Posterior vena cava (tissue), 2 donors: Measurements from ENCODE around the gene BRPF3. TPM values are rescaled to one million over a fixed set of nuclear protein-coding genes. Genes with fewer than 3 reads are reported as not detected.
"Not testable (repeated sequence)": the region's sequence is repeated elsewhere in the genome, so short reads cannot be mapped to it uniquely, and the experiment has no call there.

Experiments used
- DNase-seq: peaks from one replicate; pipeline ENCODE4 v3.0.0-alpha.2; 2020; ENCODE audit warnings: low spot score
- intact Hi-C, 2 donors: fragments of 100-400 bp; cut with DNase I; formaldehyde crosslinking; loops; one replicate each; pipeline versions ENCODE4 v1.14.1 to v1.14.2; 2022 to 2023
- total RNA-seq, 2 donors: library from RNA; stranded (reverse); fragmentation: NEBNext Ultra II Directional; extraction: Animal tissue kit (Norgen Biotek cat#: 25700); gene quantifications; one replicate each; pipeline ENCODE4 v1.2.1, GENCODE V29; 2021
- donor health status: DM: yes; HTN: yes; CAD: no.
- donor health status: DM: yes; HTN: yes; CAD: no.

BRPF3 gene
- total RNA-seq, 2 donors from 2014 or later: 16.2 to 22.8 TPM

- DNase-seq: no peak
- intact Hi-C loops: loop anchor here in 1 of 2 donors (10.0 kb wide), 1 partner anchor 73 kb away; no protein-coding TSS in a partner anchor
These were observed 1.2 kb downstream of the BRPF3 start for GRCh38 chr6:36197739-36198221.

DNA sequence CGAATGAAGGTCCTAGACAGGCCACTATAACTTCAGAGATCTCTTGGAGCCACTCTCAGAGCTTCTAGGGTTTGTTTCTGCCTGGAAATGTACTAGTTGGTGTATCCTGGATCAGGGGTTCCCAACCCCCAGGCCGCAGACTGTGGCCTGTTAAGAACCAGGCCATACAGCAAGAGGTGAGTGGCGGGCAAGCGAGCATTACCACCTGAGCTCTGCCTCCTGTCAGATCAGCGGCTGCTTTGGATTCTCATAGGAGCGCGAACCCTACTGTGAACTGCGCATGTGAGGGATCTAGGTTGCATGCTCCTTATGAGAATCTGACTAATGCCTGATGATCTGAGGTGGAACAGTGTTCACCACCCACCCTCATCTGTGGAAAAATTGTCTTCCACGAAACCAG, 2.4 kb downstream of the BRPF3 start:
- intact Hi-C loops: loop anchor here in 1 of 2 donors (10.0 kb wide), 1 partner anchor 74 kb away; no protein-coding TSS in a partner anchor
- DNase-seq: no peak

DNA sequence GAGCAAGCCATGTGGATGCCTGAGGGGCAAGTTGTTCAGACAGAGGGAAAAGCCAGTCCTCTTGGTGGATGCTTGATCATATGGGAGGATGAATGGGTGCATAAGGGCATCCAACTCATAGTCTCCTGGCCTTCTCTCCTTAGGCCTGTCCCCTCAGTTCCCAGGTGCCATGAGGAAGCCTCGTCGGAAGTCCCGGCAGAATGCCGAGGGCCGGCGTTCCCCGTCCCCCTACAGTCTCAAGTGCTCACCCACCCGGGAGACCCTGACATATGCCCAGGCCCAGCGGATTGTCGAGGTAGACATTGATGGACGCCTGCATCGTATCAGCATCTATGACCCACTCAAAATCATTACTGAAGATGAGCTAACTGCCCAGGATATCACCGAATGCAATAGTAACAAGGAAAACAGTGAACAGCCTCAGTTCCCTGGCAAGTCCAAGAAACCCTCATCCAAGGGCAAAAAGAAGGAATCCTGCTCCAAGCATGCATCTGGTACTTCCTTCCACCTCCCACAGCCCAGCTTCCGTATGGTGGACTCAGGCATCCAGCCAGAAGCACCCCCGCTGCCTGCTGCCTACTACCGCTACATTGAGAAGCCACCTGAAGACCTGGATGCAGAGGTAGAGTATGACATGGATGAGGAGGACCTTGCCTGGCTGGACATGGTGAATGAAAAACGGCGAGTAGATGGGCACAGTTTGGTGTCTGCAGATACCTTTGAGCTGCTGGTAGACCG, 3.8 kb downstream of the BRPF3 start:
- no peak for DNase-seq
- intact Hi-C loops: no loop called here

GRCh38 chr6:36200998-36201596, 4.6 kb downstream of the BRPF3 start:
- intact Hi-C loops: no loop called here
- no peak for DNase-seq

GRCh38 chr6:36201612-36202011, 5.1 kb downstream of the BRPF3 start:
- intact Hi-C loops: no loop called here
- no peak for DNase-seq

GRCh38 chr6:36202101-36202500, 5.6 kb downstream of the BRPF3 start:
- no peak for DNase-seq
- intact Hi-C loops: no loop called here

- intact Hi-C loops: no loop called here
- DNase-seq: no peak
These were observed 7.7 kb downstream of the BRPF3 start for GRCh38 chr6:36204068-36204753.

- intact Hi-C loops: no loop called here
- DNase-seq: no peak
These were observed 10.6 kb downstream of the BRPF3 start for GRCh38 chr6:36207155-36207554.

- intact Hi-C loops: no loop called here
These were observed 13.1 kb downstream of the BRPF3 start for GRCh38 chr6:36209606-36210005.

GRCh38 chr6:36210182-36210581, 13.6 kb downstream of the BRPF3 start:
- intact Hi-C loops: no loop called here
- no peak for DNase-seq

More at GRCh38 chr6:36209606-36210005, 13.1 kb downstream of the BRPF3 start:
- no peak for DNase-seq

- intact Hi-C loops: no loop called here
- no peak for DNase-seq
These were observed 14.5 kb downstream of the BRPF3 start for GRCh38 chr6:36210886-36211595.

DNA sequence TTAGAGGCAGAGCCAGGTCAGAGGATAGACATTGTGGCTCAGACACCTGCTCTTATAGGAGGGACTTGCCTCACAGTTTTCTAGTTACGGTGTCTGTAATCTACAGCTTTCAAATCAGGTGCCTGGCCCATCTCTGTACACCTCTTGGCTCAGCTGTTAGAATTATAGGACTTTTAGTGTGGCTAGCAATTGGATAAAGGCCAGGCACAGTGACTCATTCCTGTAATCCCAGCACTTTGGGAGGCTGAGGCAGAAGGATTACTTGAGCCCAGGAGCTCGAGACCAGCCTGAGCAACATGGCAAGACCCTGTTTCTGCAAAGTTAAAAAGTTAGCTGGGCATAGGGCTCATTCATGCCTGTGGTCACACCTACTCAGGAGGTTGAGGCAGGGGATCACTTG, 20.0 kb downstream of the BRPF3 start:
- DNase-seq: no peak
- intact Hi-C loops: loop anchor here in 1 of 2 donors (2.0 kb wide), 1 partner anchor 14 kb away; no protein-coding TSS in a partner anchor

DNA sequence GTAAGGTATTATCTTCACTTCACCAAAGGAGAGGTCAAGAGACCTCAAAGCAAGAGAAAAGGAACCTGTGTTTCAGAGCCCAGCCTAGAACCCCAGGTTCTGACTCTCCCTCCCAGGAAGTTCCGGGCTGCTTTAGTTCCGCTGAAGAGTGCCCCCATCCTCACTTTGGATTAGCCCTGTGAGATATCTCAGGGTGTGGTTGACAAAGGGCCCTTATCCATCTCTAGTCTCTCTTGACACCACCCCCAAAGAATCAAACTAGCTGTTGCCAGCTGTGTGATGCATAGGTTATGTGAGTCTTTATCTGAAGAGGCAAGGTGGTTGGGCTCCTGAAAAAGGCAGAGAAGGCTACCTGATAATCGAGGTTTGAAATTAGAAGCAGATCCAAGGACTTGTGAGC, 20.6 kb downstream of the BRPF3 start:
- intact Hi-C loops: loop anchor here in 1 of 2 donors (2.0 kb wide), 1 partner anchor 14 kb away; no protein-coding TSS in a partner anchor

GRCh38 chr6:36217946-36218345, 21.4 kb downstream of the BRPF3 start:
- intact Hi-C loops: loop anchor here in 1 of 2 donors (2.0 kb wide), 1 partner anchor 13 kb away; no protein-coding TSS in a partner anchor
- DNase-seq: no peak

More for the DNA sequence above, 20.6 kb downstream of the BRPF3 start:
- no peak for DNase-seq

GRCh38 chr6:36218516-36218915, 22.0 kb downstream of the BRPF3 start:
- intact Hi-C loops, DNase-seq: not testable (repeated sequence)

DNA sequence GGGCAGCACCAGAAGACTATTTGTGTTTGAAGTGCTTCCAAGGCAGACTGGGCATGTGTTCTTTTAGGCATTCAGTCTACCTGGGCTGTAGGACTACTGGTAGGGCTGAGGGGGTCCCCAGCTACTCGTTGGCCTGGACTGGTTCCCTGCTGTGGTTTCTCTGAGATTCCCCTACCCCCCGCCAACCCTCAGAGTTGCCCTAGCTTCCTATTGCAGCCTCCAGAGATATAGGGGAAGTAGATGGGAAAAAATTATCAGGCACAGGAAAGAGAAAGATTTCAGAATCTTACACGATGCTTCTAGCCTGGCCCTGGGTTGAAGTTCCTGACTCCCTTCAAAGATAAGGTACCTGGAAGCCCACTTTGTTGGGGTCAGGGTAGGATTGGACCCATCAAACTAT, 22.5 kb downstream of the BRPF3 start:
- intact Hi-C loops: no loop called here
- no peak for DNase-seq

DNA sequence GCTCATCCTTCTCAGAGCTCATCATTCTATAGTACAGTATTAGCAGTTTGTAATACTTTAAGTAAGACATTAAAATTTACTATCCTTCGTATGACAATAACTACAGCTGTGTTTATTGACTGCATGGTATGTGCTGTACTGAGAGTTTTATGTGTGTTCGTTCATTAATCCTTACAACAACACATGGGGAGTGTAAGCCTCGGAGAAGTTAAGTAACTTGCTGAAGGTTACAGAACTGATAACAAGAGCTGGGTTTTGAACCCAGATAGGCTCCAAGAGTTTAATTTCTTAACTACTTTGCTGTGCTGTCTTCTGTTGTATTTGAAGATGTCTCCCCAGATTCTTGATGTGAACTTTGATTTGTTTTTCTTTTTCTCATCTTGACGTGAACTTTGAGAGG, 23.7 kb downstream of the BRPF3 start:
- intact Hi-C loops: no loop called here
- DNase-seq: no peak

DNA sequence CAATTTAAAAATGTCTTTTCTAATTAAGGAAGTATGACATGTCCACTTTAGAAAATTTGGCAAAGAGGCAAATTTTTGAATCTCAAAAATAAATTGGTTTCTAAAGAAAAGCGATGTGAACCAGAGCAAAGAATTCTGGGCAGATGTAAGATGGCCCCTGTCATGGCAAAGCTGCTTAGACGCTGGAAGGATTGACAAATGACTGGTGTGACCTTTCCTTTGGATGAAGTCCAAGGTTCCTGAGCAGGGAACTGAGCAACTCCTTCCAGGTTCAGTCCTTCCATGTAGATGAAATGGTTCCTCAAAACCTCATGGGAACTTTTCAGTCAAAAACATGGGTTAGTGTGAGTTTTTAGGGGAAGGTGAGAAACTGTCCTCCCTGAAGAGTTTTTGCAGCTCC, 25.1 kb downstream of the BRPF3 start:
- no peak for DNase-seq
- intact Hi-C loops: no loop called here

DNA sequence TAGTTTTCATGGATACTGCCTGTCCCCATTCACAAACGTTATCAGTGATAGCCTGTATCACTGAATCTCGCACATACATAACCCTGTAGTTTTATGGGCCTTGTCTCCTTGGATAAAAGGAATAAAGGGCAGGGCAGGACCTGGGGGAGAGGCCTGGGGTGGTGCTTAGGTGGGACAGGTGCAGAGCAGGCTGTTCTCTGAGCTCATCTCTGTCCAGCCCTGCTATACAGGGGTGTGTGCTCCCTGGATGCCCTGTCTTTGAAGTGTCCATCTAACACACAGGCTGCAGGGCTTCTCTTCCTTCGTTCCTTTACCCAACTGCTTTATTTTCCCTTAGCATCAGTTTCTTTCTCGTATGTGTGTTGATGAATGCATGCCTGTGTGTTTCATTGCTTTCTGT, 26.4 kb downstream of the BRPF3 start:
- intact Hi-C loops: no loop called here

More for the DNA sequence above, 26.4 kb downstream of the BRPF3 start:
- no peak for DNase-seq
